GM19351 (cell line): Measurements from ENCODE around the gene RLN3.

Source experiments
- ATAC-seq: cut with Tn5 transposase; IDR thresholded peaks from one replicate; pipeline ENCODE4 v1.9.1; 2021; ENCODE audit warnings: mild to moderate bottlenecking, moderate library complexity; ENCODE audit not compliant: unreplicated experiment

RLN3 gene

GRCh38 chr19:13993590-13994300 is 34.2 kb upstream of the RLN3 start:
- ATAC-seq = no peak

GRCh38 chr19:13995017-13995728 is 32.8 kb upstream of the RLN3 start:
- no peak for ATAC-seq

- ATAC-seq = no peak
Measured at GRCh38 chr19:13995878-13996765, 31.8 kb upstream of the RLN3 start.

GRCh38 chr19:13996928-13997630 is 30.9 kb upstream of the RLN3 start:
- ATAC-seq = no peak

- ATAC-seq = no peak
Measured at GRCh38 chr19:13997631-13997962, 30.4 kb upstream of the RLN3 start.

- ATAC-seq = no peak
Measured at GRCh38 chr19:13998426-13998825, 29.5 kb upstream of the RLN3 start.

- ATAC-seq = no peak
Measured at GRCh38 chr19:13999085-13999484, 28.9 kb upstream of the RLN3 start.

- no peak for ATAC-seq
Measured at GRCh38 chr19:14000691-14001375, 27.1 kb upstream of the RLN3 start.

- ATAC-seq = no peak
Measured at GRCh38 chr19:14002571-14003250, 25.2 kb upstream of the RLN3 start.

GRCh38 chr19:14003251-14004055 is 24.5 kb upstream of the RLN3 start:
- ATAC-seq = no peak

GRCh38 chr19:14004619-14005348 is 23.2 kb upstream of the RLN3 start:
- no peak for ATAC-seq

- ATAC-seq = peak; percentile 31
Measured at GRCh38 chr19:14005349-14006084, 22.4 kb upstream of the RLN3 start.

GRCh38 chr19:14006085-14006765 is 21.7 kb upstream of the RLN3 start, which contains the start of gene RFX1:
Gene RFX1, minus strand, starts transcription at chr19:14006320. Its CDS starts 12,477 bp downstream, at chr19:13993843.
- peak; percentile 68 for ATAC-seq

GRCh38 chr19:14006766-14007562 is 21.0 kb upstream of the RLN3 start:
- ATAC-seq = peak; percentile 27

- ATAC-seq = no peak
Measured at GRCh38 chr19:14012378-14012915, 15.5 kb upstream of the RLN3 start.

- ATAC-seq = peak; percentile 62
Measured at GRCh38 chr19:14015524-14016035, 12.4 kb upstream of the RLN3 start.
